Thoracic aorta (tissue), 2 donors: Measurements from ENCODE around the gene CARTPT. TPM values are rescaled to one million over a fixed set of nuclear protein-coding genes. Genes with fewer than 3 reads are reported as not detected.
A peak's percentile ranks its signal among the peaks of the same experiment; 100 is the strongest.

Experiments used
- ATAC-seq: fragments of 150-250 bp; one replicate; pipeline ENCODE4 v1.8.0; 2017; ENCODE audit warnings: low read depth; ENCODE audit not compliant: insufficient number of reproducible peaks, low FRiP score
- DNase-seq: peaks from one replicate; pipeline ENCODE4 v3.0.0-alpha.2; 2020; ENCODE audit warnings: low spot score
- H3K27ac ChIP-seq, 2 donors: fragments of 200-600 bp; sonication (generic); 1 replicate in 1 of 2; 2 replicates in 1 of 2; pipeline ENCODE4 v1.5.1; 2016; ENCODE audit warnings: mild to moderate bottlenecking in 2 of 2, moderate library complexity in 2 of 2
- H3K27me3 ChIP-seq: fragments of 200-600 bp; sonication (generic); replicated peaks from 2 replicates; pipeline ENCODE4 v1.6.0; 2016; ENCODE audit warnings: mild to moderate bottlenecking; ENCODE audit not compliant: insufficient read depth
- H3K36me3 ChIP-seq: fragments of 200-600 bp; sonication (generic); one replicate; pipeline ENCODE4 v1.5.1; 2016
- H3K4me1 ChIP-seq, 2 donors: fragments of 200-600 bp; sonication (generic); 1 replicate in 1 of 2; 2 replicates in 1 of 2; pipeline versions ENCODE4 v1.5.1 to v1.6.0; 2016; ENCODE audit warnings: low read depth in 2 of 2, mild to moderate bottlenecking in 1 of 2; ENCODE audit not compliant: control insufficient read depth in 1 of 2
- H3K4me3 ChIP-seq: fragments of 200-600 bp; sonication (generic); 2 replicates; pipeline ENCODE4 v1.5.1; 2016; ENCODE audit warnings: mild to moderate bottlenecking
- H3K9me3 ChIP-seq: fragments of 200-600 bp; sonication (generic); 2 replicates; pipeline ENCODE4 v1.5.1; 2016
- CTCF ChIP-seq: fragments of 200-600 bp; sonication (generic); IDR thresholded peaks from one replicate; pipeline ENCODE4 v1.5.1; 2019; ENCODE audit warnings: antibody characterized with exemption
- total RNA-seq, 2 donors: library from RNA; depleted of rRNA; stranded (reverse); fragments of >200 nt; gene quantifications; one replicate each; pipeline versions ENCODE4 v1.1.0 to v1.2.3, GENCODE V29; 2016

The CARTPT gene
- total RNA-seq, 2 donors from 2014 or later, result 39.4 TPM; not detected in 1

- H3K4me1 ChIP-seq, result peaks cover 0 to 11% of the 10 kb centered on the region in 2 donors
- no peak overlapping the region for H3K27ac ChIP-seq
- TF ChIP-seq CTCF, result no peak
- ATAC-seq (no peak), DNase-seq (no peak)
- no peaks in the 10 kb centered on the region for H3K27me3 ChIP-seq
- H3K4me3 ChIP-seq, result no peak overlapping the region
- no peaks in the 10 kb centered on the region for H3K36me3 ChIP-seq
- H3K9me3 ChIP-seq, result no peaks in the 10 kb centered on the region
These were observed 21.1 kb downstream of the CARTPT start for GRCh38 chr5:71740015-71740753.

- DNase-seq, result no peak
- no peaks in the 10 kb centered on the region for H3K9me3 ChIP-seq
- H3K27me3 ChIP-seq, result no peaks in the 10 kb centered on the region
- H3K4me3 ChIP-seq, result no peak overlapping the region
- no peak for ATAC-seq
- H3K4me1 ChIP-seq, result peaks cover 0 to 11% of the 10 kb centered on the region in 2 donors
- H3K27ac ChIP-seq, result no peak overlapping the region
- TF ChIP-seq CTCF, result no peak
- H3K36me3 ChIP-seq, result no peaks in the 10 kb centered on the region
These were observed 24.1 kb downstream of the CARTPT start for GRCh38 chr5:71743155-71743554.

- TF ChIP-seq CTCF, result no peak
- Histone ChIP-seq H3K4me1 (peaks cover 5 to 17% of the 10 kb centered on the region in 2 donors), H3K27me3 (no peaks in the 10 kb centered on the region), H3K4me3 (no peak overlapping the region), H3K27ac (no peak overlapping the region), H3K36me3 (no peaks in the 10 kb centered on the region), H3K9me3 (no peaks in the 10 kb centered on the region)
- ATAC-seq (no peak), DNase-seq (no peak)
These were observed 25.1 kb downstream of the CARTPT start for GRCh38 chr5:71744009-71744790.

- Histone ChIP-seq H3K36me3 (no peaks in the 10 kb centered on the region), H3K27me3 (no peaks in the 10 kb centered on the region), H3K4me1 (peaks cover 5 to 17% of the 10 kb centered on the region in 2 donors), H3K27ac (peak overlapping the region in 1 of 2 donors; percentile 48), H3K9me3 (no peaks in the 10 kb centered on the region), H3K4me3 (no peak overlapping the region)
- no peak for TF ChIP-seq CTCF
- DNase-seq (no peak), ATAC-seq (no peak)
These were observed 28.1 kb downstream of the CARTPT start for GRCh38 chr5:71747182-71747581.

GRCh38 chr5:71748360-71748759 is 29.3 kb downstream of the CARTPT start:
- DNase-seq (peak; percentile 80), ATAC-seq (peak; percentile 51)
- Histone ChIP-seq H3K27ac (peak overlapping the region; percentile 48 to 60), H3K36me3 (no peaks in the 10 kb centered on the region), H3K9me3 (no peaks in the 10 kb centered on the region), H3K4me1 (peaks cover 5 to 17% of the 10 kb centered on the region in 2 donors), H3K27me3 (no peaks in the 10 kb centered on the region), H3K4me3 (no peak overlapping the region)
- TF ChIP-seq CTCF, result no peak
